HG02759 (cell line): ENCODE measurements around the gene LATS1.
"Not testable (repeated sequence)": the region's sequence is repeated elsewhere in the genome, so short reads cannot be mapped to it uniquely, and the experiment has no call there.

Experiments
- ATAC-seq: cut with Tn5 transposase; IDR thresholded peaks from one replicate; pipeline ENCODE4 v1.9.1; 2021; ENCODE audit warnings: mild to moderate bottlenecking, moderate library complexity; ENCODE audit not compliant: unreplicated experiment

LATS1 gene

DNA sequence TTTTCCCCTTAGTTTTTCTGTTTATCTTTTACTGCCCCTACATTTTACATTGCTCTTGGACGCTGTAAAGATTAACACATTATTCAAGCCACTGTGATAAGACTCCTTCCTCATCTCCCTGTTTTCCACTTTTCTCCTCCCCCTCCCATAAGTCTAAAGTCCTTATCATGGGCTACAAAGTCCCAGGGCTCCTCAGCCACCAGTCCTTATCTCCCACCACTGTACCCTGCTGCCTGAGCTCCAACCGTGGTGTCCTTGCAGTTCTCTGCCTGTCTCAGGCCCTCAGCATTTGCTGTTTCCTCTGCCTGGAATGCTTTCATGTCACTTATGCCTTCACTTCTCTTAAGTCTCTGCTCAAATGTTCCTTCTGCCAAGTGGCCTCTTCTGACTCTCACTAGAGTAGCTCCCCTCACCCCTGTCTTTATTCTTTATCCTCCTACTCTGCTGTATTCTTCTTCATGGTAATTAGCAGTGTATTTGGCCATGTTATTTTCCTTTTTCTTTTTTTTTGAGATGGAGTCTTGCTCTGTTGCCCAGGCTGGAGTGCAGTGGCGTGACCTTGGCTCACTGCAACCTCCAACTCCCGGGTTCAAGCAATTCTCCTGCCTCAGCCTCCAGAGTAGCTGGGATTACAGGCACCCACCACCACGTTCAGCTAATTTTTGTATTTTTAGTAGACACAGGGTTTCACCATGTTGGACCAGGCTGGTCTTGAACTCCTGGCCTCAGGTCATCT is 10.8 kb upstream of the LATS1 start:
- ATAC-seq, result no peak

DNA sequence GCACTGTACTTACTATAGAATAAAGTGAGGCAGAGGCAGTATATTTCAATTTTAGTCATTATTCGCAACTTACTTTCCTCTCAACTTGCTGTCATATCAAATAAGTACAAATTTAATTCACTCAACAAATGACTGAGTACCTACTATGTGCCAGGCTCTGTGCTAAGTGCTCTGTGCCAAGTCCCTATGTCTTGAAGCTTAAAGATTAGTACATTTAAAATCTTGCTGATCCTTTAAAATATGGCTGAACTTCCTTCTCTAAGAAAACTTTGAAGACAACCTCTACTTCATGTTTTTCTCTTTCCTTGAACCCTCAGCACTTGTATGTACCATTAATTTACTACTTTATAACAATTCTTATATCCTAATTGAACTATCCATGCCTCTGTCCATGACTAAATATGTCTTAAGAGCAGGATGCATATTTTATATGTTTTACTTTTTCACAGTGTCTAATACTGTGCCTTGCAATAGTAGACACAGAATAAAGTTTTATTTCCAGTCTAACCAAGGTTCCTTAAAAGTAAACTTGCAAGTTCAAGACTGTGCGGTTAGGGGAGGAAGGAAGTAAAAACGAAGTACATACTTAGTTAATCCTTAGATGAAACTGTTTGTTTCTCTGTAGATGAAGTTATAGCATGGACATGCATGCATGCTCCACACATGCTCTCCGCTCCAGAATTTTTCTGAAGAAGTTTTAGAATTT is 10.0 kb upstream of the LATS1 start:
- ATAC-seq, result no peak

DNA sequence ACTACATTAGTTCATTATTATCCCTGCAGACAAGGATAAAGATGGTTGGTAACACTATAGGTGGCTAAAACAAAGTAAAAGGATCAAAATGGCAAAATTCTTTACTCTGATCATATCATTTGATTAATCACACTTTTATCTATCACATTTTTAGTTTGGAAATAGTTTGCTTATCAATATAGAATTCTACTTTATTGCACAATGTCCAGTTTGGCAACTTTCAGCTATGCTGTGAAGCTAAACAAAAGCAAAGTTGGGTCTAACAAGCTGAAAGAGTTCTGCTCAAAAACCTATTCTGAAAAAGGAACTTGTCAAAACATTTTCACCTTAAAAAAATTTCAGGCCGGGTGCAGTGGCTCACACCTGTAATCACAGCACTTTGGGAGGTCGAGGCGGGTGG is 7.9 kb upstream of the LATS1 start:
- no peak for ATAC-seq

DNA sequence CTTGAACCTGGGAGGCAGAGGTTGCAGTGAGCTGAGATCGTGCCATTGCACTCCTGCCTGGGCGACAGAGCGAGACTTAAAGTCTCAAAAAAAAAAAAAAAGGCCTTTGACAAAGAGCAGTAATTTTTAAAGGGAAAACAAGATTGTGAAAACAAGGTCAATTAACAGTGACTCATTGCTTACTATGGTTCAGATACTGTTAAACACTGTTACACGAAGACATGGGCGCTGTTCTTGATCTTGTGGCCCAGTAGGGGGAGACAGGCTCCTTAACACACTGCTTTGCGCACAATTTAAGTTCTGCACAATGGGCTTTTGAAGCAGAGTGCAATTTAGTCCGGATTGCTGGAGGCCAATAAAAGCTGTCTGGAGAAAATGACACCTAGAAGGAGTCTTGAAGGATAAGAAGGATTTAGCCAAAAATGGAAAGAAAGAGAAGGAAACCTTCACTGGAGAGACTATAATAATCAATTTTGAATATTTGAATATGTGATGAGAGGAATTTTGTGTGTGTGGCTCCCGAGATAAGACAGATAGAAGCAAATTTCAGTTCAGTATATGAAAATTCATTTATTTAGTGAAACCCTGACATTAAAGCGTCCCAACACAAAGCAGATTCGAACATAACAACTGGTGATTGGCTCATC is 6.0 kb upstream of the LATS1 start:
- ATAC-seq, result no peak

DNA sequence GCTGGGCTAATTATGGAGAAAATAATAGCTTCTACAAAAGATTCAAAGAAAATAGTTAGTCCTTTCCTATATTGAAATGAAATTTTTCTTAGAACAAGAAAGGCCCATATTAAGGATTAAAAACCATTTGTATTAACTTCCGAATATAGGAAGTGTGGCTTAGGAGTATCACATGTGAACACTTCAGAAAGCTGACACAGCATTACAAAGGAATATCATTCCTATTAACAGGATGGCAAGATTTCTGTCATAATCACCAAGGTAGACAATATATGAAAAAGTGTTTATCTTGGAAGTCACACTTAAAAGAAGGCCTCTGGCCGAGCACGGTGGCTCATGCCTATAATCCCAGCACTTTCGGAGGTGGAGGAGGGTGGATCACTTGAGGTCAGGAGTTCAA is 5.4 kb upstream of the LATS1 start:
- ATAC-seq, result no peak

DNA sequence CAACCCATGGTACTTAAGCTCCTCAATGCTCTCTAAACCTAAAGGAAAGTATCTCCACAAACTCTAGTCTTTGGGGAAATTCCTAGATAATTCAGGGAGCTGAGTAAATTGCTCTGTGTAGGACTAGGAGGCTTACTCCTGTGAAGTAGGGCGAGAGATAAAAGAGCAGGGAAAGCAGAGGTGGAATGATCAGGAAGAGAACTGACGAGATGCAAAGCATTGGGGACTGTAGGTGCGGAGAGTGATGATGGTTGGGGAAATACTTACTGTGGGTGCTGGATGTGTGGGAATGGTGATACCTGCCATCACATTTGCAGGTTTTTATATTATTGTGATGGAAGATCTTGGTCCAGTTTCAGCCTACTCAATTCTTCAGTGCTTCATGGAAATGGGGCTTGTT is 1.6 kb upstream of the LATS1 start:
- no peak for ATAC-seq

DNA sequence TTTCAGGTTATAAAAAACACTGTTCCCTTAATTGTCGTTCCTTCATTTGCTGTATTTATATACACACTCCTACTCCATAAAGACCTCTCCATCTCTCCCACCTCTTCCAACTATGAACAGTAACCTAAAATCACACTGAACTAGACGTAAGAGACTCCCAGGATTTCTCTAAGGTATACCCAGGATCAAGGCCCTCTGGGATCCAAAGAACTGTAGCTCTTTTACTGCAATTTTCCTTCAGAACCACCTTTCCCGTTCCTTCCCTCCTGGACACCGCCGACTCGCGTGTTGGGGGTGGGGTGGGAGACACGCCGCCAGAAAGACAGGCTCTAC is 680 bp downstream of the LATS1 start:
- no peak for ATAC-seq

DNA sequence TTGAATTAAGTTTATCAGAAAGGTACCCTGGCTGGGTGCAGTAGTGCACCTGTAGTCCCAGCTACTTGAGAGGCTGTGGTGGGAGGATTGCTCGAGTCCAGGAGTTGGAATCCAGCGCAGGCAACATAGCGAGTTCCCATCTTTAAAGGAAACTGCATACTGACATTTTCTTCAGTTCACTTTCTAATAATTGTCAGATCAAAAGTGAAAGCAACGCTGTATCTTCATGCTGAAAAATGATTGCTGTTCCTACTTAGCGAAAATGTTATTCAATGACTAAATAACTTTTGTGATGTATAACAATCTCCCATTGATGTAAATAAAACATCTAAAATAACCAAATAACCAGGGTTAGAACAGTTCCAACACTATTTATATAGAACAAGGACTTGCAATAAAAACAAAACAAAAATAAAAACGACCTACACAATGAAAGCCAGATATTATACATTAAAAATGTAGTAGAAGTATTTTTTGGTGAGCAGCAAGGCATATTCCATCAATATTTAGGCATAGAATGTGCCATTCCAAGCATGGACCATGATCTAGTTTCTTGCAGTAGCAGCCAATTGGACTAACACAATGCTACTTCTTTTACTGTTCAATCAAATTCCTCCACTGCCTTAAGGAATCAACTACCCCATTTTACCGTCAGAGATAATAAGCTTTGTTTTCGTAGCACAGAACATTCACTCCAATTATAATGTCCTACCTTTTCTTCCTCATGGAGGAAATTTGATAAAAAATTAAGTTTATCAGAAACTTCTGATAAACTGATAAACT is 1.5 kb downstream of the LATS1 start:
- ATAC-seq, result no peak

DNA sequence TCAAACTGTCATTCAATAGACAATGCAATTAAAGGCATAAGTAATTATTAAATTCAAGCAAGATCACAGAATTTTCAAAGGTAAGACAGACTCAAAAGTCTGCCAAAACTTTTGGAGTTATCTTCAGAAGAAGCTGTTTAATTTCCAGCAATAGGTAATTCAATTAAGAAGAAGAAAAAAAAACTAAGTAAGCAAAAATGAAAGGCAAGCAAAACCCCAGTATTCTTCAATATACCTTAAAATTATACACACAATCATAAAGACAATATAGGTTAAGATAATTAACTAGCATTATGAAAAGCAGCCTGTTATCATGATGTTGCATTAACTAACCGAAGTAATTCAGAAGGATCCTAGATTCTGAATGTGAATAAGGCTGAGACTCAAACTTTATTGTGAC is 3.5 kb downstream of the LATS1 start:
- no peak for ATAC-seq

DNA sequence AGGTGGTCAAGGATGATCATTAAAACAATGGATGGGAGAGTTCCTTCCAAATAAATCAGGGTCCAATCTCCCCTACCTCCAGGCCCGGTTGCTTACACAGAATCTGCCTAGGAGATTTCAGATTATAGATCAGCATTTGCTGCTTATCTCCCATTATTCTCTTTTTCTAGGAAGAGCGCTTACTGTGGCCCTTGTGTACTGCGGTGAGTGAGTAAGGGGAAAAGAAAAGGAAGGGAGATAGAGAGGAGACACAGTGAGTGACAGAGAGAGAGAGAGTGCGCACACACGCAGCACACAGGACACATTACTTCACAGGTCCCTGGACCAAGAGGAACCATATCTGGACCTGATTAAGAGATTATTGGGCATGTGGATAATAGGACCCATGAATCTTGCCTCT is 6.2 kb downstream of the LATS1 start:
- ATAC-seq, result no peak

DNA sequence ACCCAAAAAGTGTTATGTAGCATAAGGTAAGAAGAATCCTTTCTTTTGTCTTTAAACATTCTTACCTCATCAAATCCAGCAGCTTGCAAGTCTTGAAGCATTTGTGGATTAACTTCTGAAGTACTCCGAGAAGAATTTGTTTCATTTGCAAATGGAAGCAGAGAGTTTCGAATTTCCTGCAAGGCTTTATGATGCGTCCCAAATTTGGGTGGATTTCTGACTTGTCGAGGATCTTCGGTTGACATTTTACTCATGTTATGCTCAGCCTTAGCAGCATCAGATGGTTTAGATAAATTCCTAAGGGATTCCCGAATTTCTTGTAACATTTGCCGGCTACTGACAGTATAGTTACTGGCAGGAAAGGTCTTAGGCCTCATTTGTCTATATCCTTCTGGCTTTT is 16.2 kb downstream of the LATS1 start:
- no peak for ATAC-seq

DNA sequence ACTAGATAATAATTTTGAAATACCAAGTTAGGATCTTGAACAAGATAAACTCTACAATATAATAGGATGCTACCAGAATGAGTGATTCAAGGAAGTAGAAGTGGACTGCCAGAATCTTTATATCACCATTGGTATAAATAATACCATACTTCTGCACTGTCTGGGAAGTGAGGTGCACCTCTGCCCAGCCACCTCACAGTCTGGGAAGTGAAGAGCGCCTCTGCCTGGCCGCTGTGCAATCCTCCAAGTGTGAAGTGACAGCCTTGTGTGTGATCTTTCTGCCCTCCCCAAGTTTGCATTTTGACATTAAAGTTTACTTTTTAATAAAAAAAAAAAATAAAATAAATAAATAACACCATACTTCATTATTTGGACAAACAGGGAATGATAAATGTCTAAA is 18.8 kb downstream of the LATS1 start:
- ATAC-seq, result no peak

DNA sequence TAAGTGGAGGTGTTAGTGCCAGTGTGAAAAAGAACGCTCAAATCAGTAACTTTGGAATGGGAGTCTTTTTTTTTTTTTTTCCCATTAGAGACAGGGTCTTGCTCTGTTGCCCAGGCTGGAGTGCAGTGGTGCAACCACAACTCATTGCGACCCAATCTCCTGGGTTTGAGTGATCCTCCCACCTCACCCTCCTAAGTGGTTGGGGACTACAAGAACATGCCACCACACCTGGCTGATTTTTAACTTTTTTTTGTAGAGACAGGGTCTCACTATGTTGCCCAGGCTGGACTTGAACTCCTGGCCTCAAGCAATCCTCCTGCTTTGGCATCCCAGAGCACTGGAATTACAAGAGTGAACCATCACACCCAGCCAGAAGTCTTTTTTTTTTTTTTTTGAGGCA is 19.7 kb downstream of the LATS1 start:
- no peak for ATAC-seq

DNA sequence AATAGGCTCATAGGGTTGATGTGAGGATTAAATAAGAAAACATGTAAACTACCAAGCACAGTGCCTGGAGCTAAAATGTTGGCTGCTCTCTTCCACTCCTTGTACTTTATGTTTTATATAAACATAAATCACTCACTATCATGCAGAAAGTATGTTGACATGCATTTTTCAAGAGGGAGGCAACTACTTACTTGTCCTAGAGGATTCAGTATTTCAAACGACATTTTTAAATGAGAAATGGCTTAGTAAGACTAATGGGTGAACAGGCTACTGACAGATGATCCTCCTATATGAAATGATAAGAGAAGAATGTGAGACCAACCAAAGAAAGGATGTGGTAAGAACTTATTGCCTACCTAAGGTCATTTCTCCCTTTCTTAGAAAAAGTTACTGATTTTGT is 21.0 kb downstream of the LATS1 start:
- no peak for ATAC-seq

DNA sequence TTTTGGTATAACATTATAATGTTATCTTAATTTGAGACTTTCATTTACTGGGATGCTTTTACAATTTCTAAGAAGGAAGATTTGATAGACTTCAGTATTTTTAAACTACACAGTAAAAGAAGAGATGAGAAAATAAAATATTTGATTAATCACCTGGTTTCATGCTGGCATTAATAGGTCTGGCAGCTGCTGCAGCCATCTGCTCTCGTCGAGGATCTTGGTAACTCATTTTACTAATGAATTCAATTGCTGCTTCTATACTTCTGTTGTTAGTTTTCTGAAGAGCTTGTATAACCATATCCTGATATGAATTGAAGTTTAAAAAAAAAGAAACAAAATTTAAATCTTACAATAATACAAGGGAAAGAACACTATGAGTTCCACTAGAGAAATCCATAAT is 23.0 kb downstream of the LATS1 start:
- ATAC-seq, result no peak

DNA sequence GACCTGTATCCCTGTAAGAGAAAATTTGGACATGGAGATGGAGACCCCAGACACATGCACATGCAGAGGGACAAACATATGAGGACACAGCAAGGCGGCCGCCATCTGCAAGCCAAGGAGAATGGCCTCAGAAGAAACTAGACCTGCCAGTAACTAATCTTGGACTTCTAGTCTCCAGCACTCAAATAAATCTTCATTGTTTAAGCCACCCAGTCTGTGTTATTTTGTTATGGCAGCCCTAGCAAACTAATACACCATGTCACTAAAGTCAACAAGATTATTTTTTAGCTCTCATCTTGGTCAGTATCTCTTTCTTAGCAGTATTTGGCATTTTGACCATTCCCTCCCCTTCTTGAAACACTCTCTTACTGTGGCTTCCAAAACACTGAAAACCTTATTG is 26.7 kb downstream of the LATS1 start:
- ATAC-seq, result no peak

DNA sequence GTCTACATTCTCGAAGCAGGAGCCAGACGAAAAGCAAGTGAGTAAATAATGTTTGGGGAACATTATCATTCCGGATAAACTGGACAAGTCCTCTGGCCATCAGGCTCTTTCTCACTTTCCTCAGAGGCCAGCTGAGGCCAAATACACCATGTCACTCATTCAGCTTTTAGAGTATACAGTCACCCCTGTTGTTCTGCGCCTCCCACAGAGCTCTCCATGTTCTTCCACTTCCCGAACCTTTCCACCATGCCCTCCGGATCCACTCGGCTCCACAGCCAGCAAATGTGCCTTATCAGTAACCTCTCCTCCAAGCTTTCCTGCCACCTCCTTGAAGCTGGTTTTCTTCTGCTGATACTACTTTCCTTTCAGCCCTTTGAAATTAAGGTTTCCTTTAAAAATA is 31.7 kb downstream of the LATS1 start:
- ATAC-seq, result no peak

DNA sequence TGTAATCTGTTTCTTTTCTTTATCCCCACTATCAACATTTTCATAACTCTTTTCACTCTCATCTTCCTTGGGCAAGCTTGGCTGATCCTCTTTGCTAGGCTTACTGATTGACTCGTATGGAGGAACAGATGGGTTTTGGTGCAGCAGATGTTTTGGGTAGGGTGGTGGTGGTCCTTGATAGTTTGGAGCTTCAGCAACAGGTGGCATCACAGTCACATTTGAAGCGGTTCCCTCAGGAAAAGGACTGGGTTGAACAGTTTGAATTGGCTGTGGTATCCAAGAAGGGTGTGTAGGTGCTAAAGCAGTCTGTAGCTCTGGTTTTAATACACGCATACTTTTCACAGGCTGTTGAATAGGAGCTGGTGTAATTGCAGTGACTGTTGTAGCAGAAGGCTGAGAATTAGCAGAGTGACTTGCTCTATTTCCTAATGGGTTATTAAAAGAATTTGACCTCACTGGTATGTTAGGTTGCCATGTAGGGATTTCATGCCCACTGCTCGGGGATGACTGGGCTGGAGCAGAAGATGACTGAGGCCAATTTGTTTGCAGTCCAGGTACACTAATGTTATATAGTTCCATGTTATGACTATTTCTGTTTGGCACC is 34.5 kb downstream of the LATS1 start:
- no peak for ATAC-seq

DNA sequence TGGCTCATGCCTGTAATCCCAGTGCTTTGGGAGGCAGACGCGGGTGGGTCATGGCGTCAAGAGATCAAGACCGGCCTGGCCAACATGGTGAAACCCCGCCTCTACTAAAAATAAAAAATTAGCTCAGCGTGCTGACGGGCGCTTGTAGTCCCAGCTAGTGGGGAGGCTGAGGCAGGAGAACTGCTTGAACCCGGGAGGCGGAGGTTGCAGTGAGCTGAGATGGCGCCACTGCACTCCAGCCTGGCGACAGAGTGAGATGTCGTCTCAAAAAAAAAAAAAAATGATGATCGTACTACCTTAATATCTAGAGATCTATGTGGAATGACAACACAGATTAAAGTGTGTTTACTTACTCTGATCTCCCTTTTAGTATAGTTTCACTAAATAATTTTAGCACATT is 36.1 kb downstream of the LATS1 start:
- not testable (repeated sequence) for ATAC-seq

DNA sequence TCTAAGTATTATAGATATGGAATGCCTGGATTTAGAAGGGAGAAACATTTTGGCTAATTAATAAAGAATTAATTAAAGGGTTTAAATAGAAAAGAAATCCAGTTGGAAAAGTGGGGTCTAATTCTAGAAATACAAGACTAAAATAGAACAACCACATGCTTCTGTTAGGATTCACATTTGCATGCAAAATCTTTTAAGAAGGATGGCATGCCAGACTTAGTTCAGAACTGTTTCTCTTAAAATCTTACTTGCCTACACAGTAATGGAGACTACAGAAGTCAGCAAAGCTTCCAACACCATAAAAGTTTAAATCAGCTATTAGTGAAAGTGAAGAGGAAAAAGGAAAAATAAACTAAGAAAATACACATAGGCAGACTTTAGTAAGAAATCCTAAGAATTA is 36.7 kb downstream of the LATS1 start:
- no peak for ATAC-seq

DNA sequence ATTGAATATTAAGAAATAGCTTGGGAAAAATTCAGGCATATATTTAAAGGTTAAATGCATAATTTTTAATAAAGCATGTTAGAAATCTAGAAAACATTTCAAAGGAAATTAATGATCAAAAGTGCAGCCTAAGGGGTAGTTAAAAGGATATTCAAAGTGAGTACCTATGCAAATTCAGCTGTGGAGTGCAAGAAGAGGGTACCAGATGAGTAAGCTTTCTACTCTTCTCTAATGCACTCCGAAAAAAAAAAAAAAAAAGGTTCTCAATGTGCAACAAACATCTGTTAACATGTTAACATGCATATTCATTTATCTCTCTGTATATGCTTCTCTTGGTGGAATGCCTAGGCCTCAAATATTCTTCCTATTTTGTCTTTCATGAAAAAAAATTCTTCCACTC is 37.4 kb downstream of the LATS1 start:
- ATAC-seq, result no peak
